GM12892 (cell line): ENCODE results near the gene KRT82.

ENCODE experiments used
- POLR2A ChIP-seq: IDR thresholded peaks from 2 replicates; pipeline ENCODE4 v1.6.1; 2011; ENCODE audit warnings: low read depth, low read length, control low read depth
- POLR2AphosphoS5 ChIP-seq: IDR thresholded peaks from 2 replicates; pipeline ENCODE4 v1.6.1; 2011; ENCODE audit warnings: low read depth, low read length, control low read depth

DNA sequence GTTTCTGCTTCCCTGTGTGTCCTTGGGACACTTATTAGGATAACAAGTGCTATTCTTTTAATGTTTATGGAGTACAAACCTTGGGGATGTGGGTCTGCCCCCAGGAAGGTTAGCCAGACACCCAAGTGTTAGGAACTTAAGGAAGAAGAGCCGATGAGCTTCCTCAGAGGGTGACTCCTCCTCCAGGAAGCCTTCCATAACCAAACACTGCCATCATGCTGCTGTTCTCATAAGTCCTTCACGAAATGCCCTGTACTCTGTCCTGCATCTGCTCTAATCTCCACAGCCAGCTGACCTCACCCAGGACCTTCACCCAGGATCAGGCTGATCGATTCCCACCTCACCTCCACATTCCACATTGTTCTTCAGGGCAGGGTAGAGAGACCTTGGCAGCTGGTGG, 37.6 kb downstream of the KRT82 start:
- no peak for TF ChIP-seq POLR2AphosphoS5
- TF ChIP-seq POLR2A = no peak
